Embryonic facial prominence (tissue), 1 donor: Measurements from ENCODE around the gene ZNF124.
A peak's percentile ranks its signal among the peaks of the same experiment; 100 is the strongest.
"Not testable (repeated sequence)": the region's sequence is repeated elsewhere in the genome, so short reads cannot be mapped to it uniquely, and the experiment has no call there.

Source experiments
- DNase-seq: peaks from one replicate; pipeline ENCODE4 v3.0.0-alpha.2; 2016; ENCODE audit errors: extremely low spot score

Gene ZNF124

GRCh38 chr1:247171875-247172563 is at the start of gene ZNF124:
Gene ZNF124, minus strand, starts transcription at chr1:247172020. Its CDS starts 143 bp downstream, at chr1:247171877.
- DNase-seq = not testable (repeated sequence)

- DNase-seq = not testable (repeated sequence)
These were observed 48.5 kb upstream of the ZNF124 start for GRCh38 chr1:247220280-247220679.

- DNase-seq = no peak
These were observed 46.4 kb upstream of the ZNF124 start for GRCh38 chr1:247218121-247218651.

GRCh38 chr1:247216261-247216660 is 44.4 kb upstream of the ZNF124 start:
- no peak for DNase-seq

GRCh38 chr1:247212627-247213617 is 41.1 kb upstream of the ZNF124 start:
- no peak for DNase-seq

GRCh38 chr1:247212012-247212411 is 40.2 kb upstream of the ZNF124 start:
- no peak for DNase-seq

- DNase-seq = no peak
These were observed 39.5 kb upstream of the ZNF124 start for GRCh38 chr1:247211339-247211738.

- peak; percentile 75 for DNase-seq
These were observed 38.7 kb upstream of the ZNF124 start for GRCh38 chr1:247210376-247211117.

GRCh38 chr1:247210062-247210375 is 38.2 kb upstream of the ZNF124 start:
- DNase-seq = no peak

GRCh38 chr1:247209396-247209795 is 37.6 kb upstream of the ZNF124 start:
- no peak for DNase-seq

GRCh38 chr1:247204177-247204647 is 32.4 kb upstream of the ZNF124 start:
- DNase-seq = no peak

GRCh38 chr1:247198781-247199180 is 27.0 kb upstream of the ZNF124 start:
- DNase-seq = no peak

GRCh38 chr1:247193958-247194357 is 22.1 kb upstream of the ZNF124 start:
- no peak for DNase-seq

GRCh38 chr1:247189981-247190798 is 18.4 kb upstream of the ZNF124 start:
- no peak for DNase-seq

- DNase-seq = no peak
These were observed 13.8 kb upstream of the ZNF124 start for GRCh38 chr1:247185667-247186066.

- DNase-seq = no peak
These were observed 12.4 kb upstream of the ZNF124 start for GRCh38 chr1:247184254-247184653.

- no peak for DNase-seq
These were observed 11.2 kb upstream of the ZNF124 start for GRCh38 chr1:247182994-247183393.

GRCh38 chr1:247180581-247180980 is 8.8 kb upstream of the ZNF124 start:
- no peak for DNase-seq

GRCh38 chr1:247177755-247178154 is 5.9 kb upstream of the ZNF124 start:
- no peak for DNase-seq

GRCh38 chr1:247175458-247175857 is 3.6 kb upstream of the ZNF124 start:
- no peak for DNase-seq

- no peak for DNase-seq
These were observed 1.6 kb upstream of the ZNF124 start for GRCh38 chr1:247173431-247173830.
